Stimulated activated memory B cell treated with anti-CD40 and anti-IgM and Interleukin-4, amounts not matched to agents 10 μg/mL and 1 μg/mL and 100 μg/mL, for 72 hours (primary cell): ENCODE results near the gene SMOC2.
"Not testable (repeated sequence)": the region's sequence is repeated elsewhere in the genome, so short reads cannot be mapped to it uniquely, and the experiment has no call there.

Source experiments
- ATAC-seq: fragments of 150-1000 bp; cut with Tn5 transposase; 2 replicates; pipeline ENCODE4 v1.10.0; 2021
- H3K27ac Mint-ChIP-seq: one replicate; pipeline ENCODE4 v1.8.0; 2022; ENCODE audit warnings: mild to moderate bottlenecking, mixed read lengths
- H3K27me3 Mint-ChIP-seq: one replicate; pipeline ENCODE4 v1.8.0; 2022; ENCODE audit warnings: mixed read lengths
- H3K36me3 Mint-ChIP-seq: one replicate; pipeline ENCODE4 v1.8.0; 2022; ENCODE audit warnings: mixed read lengths
- H3K4me1 Mint-ChIP-seq: one replicate; pipeline ENCODE4 v1.8.0; 2022; ENCODE audit warnings: mixed read lengths
- H3K4me3 Mint-ChIP-seq: one replicate; pipeline ENCODE4 v1.8.0; 2022; ENCODE audit warnings: mild to moderate bottlenecking, moderate library complexity, mixed read lengths
- H3K9me3 Mint-ChIP-seq: one replicate; pipeline ENCODE4 v1.8.0; 2022; ENCODE audit warnings: mixed read lengths

The SMOC2 gene

GRCh38 chr6:168700880-168701279, 259.9 kb downstream of the SMOC2 start:
- H3K4me3 Mint-ChIP-seq, result no peak overlapping the region
- no peaks in the 10 kb centered on the region for H3K36me3 Mint-ChIP-seq
- H3K4me1 Mint-ChIP-seq, result no peaks in the 10 kb centered on the region
- peaks cover 3% of the 10 kb centered on the region for H3K9me3 Mint-ChIP-seq
- no peak overlapping the region for H3K27ac Mint-ChIP-seq
- ATAC-seq, result no peak
- H3K27me3 Mint-ChIP-seq, result peaks cover 8% of the 10 kb centered on the region

GRCh38 chr6:168703990-168704389, 263.0 kb downstream of the SMOC2 start:
- H3K27me3 Mint-ChIP-seq, result peaks cover 11% of the 10 kb centered on the region

GRCh38 chr6:168704678-168705077, 263.7 kb downstream of the SMOC2 start:
- no peaks in the 10 kb centered on the region for H3K4me1 Mint-ChIP-seq
- H3K9me3 Mint-ChIP-seq, result no peaks in the 10 kb centered on the region
- no peak overlapping the region for H3K27ac Mint-ChIP-seq
- H3K36me3 Mint-ChIP-seq, result no peaks in the 10 kb centered on the region
- ATAC-seq, result no peak
- peaks cover 18% of the 10 kb centered on the region for H3K27me3 Mint-ChIP-seq
- H3K4me3 Mint-ChIP-seq, result no peak overlapping the region

More at GRCh38 chr6:168703990-168704389, 263.0 kb downstream of the SMOC2 start:
- Mint-ChIP-seq H3K4me1 (no peaks in the 10 kb centered on the region), H3K27ac (no peak overlapping the region), H3K36me3 (no peaks in the 10 kb centered on the region), H3K9me3 (no peaks in the 10 kb centered on the region), H3K4me3 (no peak overlapping the region)
- ATAC-seq, result no peak

GRCh38 chr6:168705271-168705670, 264.3 kb downstream of the SMOC2 start:
- peaks cover 19% of the 10 kb centered on the region for H3K27me3 Mint-ChIP-seq
- H3K4me3 Mint-ChIP-seq, H3K4me1 Mint-ChIP-seq, H3K36me3 Mint-ChIP-seq, ATAC-seq, H3K9me3 Mint-ChIP-seq, H3K27ac Mint-ChIP-seq: not testable (repeated sequence)

- no peaks in the 10 kb centered on the region for H3K36me3 Mint-ChIP-seq
- H3K27ac Mint-ChIP-seq, result no peak overlapping the region
- no peak for ATAC-seq
- no peaks in the 10 kb centered on the region for H3K4me1 Mint-ChIP-seq
- no peaks in the 10 kb centered on the region for H3K9me3 Mint-ChIP-seq
- H3K27me3 Mint-ChIP-seq, result peaks cover 19% of the 10 kb centered on the region
- H3K4me3 Mint-ChIP-seq, result no peak overlapping the region
These were observed 265.6 kb downstream of the SMOC2 start for GRCh38 chr6:168706471-168707177.

GRCh38 chr6:168708526-168708925, 267.5 kb downstream of the SMOC2 start:
- Mint-ChIP-seq H3K36me3 (no peaks in the 10 kb centered on the region), H3K4me1 (no peaks in the 10 kb centered on the region), H3K27me3 (peaks cover 12% of the 10 kb centered on the region), H3K4me3 (no peak overlapping the region), H3K27ac (no peak overlapping the region), H3K9me3 (no peaks in the 10 kb centered on the region)
- ATAC-seq, result no peak

GRCh38 chr6:168708984-168709383, 268.0 kb downstream of the SMOC2 start:
- Mint-ChIP-seq H3K27me3 (peaks cover 11% of the 10 kb centered on the region), H3K9me3 (no peaks in the 10 kb centered on the region), H3K4me3 (no peak overlapping the region), H3K36me3 (no peaks in the 10 kb centered on the region), H3K27ac (no peak overlapping the region), H3K4me1 (no peaks in the 10 kb centered on the region)
- ATAC-seq, result no peak

- Mint-ChIP-seq H3K27me3 (peaks cover 11% of the 10 kb centered on the region), H3K36me3 (no peaks in the 10 kb centered on the region), H3K27ac (no peak overlapping the region), H3K4me3 (no peak overlapping the region), H3K4me1 (no peaks in the 10 kb centered on the region), H3K9me3 (no peaks in the 10 kb centered on the region)
- no peak for ATAC-seq
These were observed 268.4 kb downstream of the SMOC2 start for GRCh38 chr6:168709390-168709789.

- H3K36me3 Mint-ChIP-seq, result no peaks in the 10 kb centered on the region
- H3K4me3 Mint-ChIP-seq, result no peak overlapping the region
- ATAC-seq, result no peak
- no peaks in the 10 kb centered on the region for H3K4me1 Mint-ChIP-seq
- peaks cover 11% of the 10 kb centered on the region for H3K27me3 Mint-ChIP-seq
- no peaks in the 10 kb centered on the region for H3K9me3 Mint-ChIP-seq
- no peak overlapping the region for H3K27ac Mint-ChIP-seq
These were observed 269.0 kb downstream of the SMOC2 start for GRCh38 chr6:168709991-168710390.

- H3K36me3 Mint-ChIP-seq, result no peaks in the 10 kb centered on the region
These were observed 270.2 kb downstream of the SMOC2 start for GRCh38 chr6:168711049-168711640.

GRCh38 chr6:168711666-168712300, 270.8 kb downstream of the SMOC2 start:
- H3K4me1 Mint-ChIP-seq, result no peaks in the 10 kb centered on the region
- no peak overlapping the region for H3K4me3 Mint-ChIP-seq
- no peaks in the 10 kb centered on the region for H3K9me3 Mint-ChIP-seq
- no peak for ATAC-seq
- no peak overlapping the region for H3K27ac Mint-ChIP-seq
- H3K36me3 Mint-ChIP-seq, result no peaks in the 10 kb centered on the region
- H3K27me3 Mint-ChIP-seq, result peaks cover 11% of the 10 kb centered on the region

More at GRCh38 chr6:168711049-168711640, 270.2 kb downstream of the SMOC2 start:
- Mint-ChIP-seq H3K4me1 (no peaks in the 10 kb centered on the region), H3K27ac (no peak overlapping the region), H3K9me3 (no peaks in the 10 kb centered on the region), H3K4me3 (no peak overlapping the region), H3K27me3 (peaks cover 11% of the 10 kb centered on the region)
- no peak for ATAC-seq

- Mint-ChIP-seq H3K9me3 (no peaks in the 10 kb centered on the region), H3K27ac (no peak overlapping the region), H3K36me3 (no peaks in the 10 kb centered on the region), H3K27me3 (peaks cover 11% of the 10 kb centered on the region), H3K4me1 (no peaks in the 10 kb centered on the region), H3K4me3 (no peak overlapping the region)
- no peak for ATAC-seq
These were observed 272.0 kb downstream of the SMOC2 start for GRCh38 chr6:168712993-168713392.

- Mint-ChIP-seq H3K4me3 (no peak overlapping the region), H3K27ac (no peak overlapping the region), H3K27me3 (peaks cover 9% of the 10 kb centered on the region), H3K36me3 (no peaks in the 10 kb centered on the region), H3K4me1 (no peaks in the 10 kb centered on the region), H3K9me3 (no peaks in the 10 kb centered on the region)
- no peak for ATAC-seq
These were observed 272.9 kb downstream of the SMOC2 start for GRCh38 chr6:168713839-168714238.

GRCh38 chr6:168714547-168715260, 273.7 kb downstream of the SMOC2 start:
- Mint-ChIP-seq H3K36me3 (no peaks in the 10 kb centered on the region), H3K4me3 (no peak overlapping the region), H3K4me1 (no peaks in the 10 kb centered on the region), H3K9me3 (no peaks in the 10 kb centered on the region), H3K27me3 (peaks cover under 1% of the 10 kb centered on the region), H3K27ac (no peak overlapping the region)
- ATAC-seq, result no peak

- Mint-ChIP-seq H3K27me3 (no peaks in the 10 kb centered on the region), H3K4me3 (no peak overlapping the region), H3K4me1 (no peaks in the 10 kb centered on the region), H3K27ac (no peak overlapping the region), H3K9me3 (no peaks in the 10 kb centered on the region), H3K36me3 (no peaks in the 10 kb centered on the region)
- no peak for ATAC-seq
These were observed 274.9 kb downstream of the SMOC2 start for GRCh38 chr6:168715643-168716481.
